GM21825 (cell line): ENCODE measurements around the gene CAMK2A.

Experiments
- ATAC-seq: cut with Tn5 transposase; IDR thresholded peaks from one replicate; pipeline ENCODE4 v1.9.1; 2021; ENCODE audit warnings: mild to moderate bottlenecking, moderate library complexity; ENCODE audit not compliant: unreplicated experiment

CAMK2A gene

DNA sequence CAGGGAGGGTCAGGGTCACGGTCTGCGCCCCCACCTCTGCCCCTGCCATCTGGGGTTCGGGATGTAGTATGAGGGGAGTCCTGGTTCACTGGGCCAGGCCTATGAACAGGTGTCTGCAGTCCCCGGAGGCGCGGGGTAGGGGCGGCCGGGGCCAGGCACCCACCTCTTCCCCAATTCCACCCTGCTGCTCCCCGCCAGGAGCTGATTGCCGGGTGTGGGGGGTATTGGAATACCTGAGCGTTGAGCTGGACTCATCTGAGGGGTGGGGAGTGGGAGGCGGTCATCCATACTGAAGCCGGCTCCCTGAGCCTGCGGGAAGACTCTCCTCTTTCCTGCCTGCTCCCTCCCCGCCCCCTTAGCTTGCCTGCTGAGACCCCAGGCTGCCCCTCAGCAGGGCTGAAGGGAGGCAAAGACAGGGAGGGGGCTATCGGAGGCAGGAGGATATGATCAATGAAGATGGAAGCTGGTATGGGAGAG lies 99.0 kb downstream of the CAMK2A start:
- ATAC-seq: no peak

DNA sequence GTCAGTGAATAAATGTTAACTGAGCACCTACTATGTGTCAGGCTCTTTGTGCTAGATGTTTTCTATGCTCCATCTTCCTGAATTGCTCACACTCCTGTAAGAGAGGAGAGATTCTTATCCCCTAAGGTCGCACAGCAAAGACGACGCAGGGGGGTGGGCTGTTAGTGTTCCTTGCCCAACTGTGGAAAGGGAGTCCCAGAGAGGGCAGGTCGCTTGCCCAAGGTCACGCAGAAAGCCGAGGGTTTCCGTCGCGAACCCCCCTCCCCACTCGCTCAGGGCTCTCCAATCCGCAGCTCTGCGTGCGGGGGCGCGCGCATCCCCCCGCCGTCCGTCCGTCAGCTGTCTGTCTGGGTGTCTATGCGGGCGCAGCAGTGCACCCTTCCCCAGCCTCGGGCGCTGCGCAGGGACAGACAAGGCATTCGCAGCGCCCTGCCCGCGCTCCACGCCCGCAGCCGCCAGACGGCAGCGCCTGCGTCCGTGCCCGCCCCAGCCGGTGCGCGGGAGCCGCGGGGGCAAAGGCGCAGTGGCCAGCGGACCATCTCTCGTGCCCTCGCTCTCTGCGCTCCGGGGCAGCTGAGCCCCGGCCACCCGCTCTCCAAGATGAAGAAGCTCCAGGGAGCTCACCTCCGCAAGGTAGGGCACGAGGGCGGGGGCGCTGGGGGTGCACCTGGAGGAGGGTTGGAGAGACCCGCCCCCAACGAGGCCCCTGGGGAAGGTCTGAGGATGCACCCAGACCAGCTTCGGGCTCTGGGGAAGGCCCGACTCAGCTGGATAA lies 99.7 kb downstream of the CAMK2A start, which contains the start of gene SLC6A7:
TSS of gene SLC6A7 (plus strand) at position 335 of the 775 bp plus-strand sequence. CDS start at position 601, 266 bp downstream.
- ATAC-seq: no peak

DNA sequence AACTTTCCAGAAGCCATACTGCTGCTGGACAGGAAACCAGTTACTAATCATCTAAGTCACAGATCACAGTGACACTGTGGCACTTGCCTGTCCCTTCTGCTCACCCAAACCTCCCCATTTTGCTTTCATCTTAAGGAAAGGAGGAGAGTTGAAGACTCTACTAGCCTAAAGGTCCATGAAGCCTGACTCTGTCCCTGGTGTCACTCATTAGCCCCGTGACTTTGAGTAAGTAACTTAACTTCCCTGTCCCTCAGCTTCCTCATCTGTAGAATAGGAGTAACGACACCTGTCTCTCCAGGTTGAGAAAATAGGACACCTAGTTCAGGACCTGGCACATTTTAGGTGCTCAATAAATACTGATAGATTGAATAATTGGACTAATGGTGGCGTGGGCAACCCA lies 100.2 kb downstream of the CAMK2A start:
- ATAC-seq: no peak

DNA sequence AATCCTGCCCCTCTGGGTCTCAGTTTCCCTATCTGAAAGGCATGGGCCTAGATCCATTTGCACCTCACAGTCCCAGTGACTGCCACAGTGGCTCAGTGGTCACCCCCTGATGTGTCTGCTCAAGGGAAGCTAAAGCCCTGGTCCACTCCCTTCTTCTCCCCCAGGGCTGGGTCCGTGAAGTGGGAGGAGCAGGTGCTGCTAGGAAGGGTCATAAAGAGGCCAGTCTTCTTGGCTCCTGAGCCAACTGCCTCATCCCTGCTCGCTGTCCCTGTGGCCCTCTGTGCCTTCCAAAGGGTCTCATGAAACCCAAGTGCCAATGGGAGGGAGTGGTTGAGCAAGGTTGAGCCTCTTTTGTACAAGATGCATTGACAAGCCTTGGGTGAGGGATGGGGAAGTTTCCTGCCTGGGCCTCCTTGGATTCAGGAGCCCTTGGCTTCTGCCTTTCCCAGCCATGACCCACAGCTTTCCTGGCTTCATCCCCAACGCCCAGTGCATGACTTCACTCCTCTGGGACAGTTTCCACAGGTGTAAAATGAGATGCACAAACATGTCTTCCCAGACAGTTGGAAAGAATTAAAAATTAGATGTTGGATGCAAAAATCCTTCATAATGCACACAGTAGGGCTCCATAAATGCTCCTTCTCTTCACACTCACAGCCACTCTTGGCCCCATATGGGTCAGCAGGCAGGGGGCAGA lies 101.3 kb downstream of the CAMK2A start:
- no peak for ATAC-seq

DNA sequence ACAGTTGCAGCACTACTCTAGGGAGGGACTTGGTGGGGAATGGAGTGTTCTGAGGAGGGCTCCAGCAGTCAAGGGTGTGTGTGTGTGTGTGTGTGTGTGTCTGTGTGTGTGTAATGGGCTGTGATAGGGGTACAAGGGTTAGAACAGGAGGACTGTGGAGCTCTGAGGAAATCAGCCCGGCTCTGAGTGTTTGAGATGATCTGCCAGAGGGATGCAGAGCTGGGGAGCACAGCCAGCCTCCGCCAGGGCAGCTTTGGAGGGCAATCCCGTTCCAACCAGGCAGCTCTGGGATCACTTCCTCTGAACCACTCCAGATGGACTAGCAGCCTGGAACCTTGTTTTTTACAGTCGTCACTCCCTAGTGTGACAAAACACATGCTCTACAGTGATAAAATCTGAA lies 102.7 kb downstream of the CAMK2A start:
- no peak for ATAC-seq

DNA sequence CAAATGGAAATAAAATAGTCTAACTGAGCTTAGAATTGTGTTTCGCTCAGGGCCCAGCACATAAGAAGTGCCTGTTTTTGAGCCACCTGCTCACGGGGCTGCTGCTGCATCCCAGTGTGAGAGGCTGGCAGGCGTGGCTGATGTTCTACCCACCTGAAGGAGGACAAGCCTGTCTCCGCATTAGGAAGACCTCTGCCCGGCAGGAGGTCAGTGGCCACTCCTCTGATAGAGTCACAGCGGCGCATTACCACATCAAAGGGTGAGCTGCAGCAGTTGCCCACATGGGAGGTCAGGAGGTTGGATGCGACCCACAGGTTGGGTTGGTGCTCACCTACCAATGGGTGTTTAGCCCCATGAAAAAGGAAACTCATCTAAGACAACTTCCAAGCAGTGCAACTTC lies 103.4 kb downstream of the CAMK2A start:
- ATAC-seq: no peak

DNA sequence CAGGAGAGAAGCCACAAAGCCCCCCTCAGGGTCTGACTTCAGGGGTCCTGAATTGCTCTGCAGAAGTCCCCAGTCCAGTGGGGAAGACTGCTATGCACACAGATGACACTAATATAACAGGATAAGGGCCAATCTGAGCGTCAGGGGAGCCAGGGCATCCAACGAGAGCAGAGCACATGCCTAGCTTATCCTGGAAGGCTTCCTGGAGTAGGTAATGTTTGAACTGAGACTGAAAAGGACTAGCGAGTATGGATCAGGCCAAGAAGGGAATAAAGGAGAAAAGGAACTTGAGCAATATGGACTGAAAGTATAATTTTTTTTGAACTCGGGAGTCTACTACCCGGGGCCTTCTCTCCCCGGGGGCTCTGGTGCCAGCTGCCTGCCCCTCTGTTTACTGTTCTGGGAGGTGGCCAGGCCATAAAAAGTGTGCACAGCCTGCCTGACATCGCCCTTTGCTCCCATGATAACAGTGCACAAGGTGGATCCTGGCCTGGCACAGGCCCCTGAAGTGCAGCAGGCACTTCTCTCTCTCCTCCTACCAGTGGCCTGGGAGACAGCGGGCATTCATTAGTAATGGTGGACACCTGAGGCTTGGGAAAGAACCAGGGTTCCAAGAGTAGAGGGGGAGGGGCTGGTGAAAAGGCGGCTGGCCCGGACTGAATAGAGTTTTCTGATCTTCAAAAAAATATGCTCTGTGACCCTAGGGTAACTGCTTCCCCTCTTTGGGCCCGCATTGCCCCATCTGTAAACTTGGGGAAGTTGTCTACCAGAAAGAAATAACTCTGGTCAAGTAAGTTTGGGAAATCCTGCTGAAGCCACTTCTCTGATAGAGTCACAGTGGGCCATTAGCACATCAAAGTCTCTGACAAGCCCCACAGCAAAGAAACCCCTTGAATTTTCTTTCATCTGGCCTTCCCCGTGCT lies 104.3 kb downstream of the CAMK2A start:
- ATAC-seq: no peak

DNA sequence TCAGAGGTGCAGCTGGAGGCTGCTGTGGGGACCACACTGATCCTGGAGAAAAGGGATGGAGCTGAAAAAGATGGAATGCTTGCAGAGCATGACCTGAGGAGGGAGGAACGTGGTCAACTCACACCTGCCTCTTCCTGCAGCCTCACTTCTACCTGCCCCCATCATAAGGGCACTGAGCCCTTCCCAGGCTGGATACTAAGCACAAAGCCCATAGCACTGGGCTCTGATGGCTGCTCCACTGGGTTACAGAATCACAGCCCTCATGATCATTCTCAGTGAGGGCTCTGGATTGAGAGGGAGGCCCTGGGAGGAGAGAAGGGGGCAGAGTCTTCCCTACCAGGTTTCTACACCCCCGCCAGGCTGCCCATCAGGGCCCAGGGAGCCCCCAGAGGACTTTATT lies 105.6 kb downstream of the CAMK2A start:
- no peak for ATAC-seq

DNA sequence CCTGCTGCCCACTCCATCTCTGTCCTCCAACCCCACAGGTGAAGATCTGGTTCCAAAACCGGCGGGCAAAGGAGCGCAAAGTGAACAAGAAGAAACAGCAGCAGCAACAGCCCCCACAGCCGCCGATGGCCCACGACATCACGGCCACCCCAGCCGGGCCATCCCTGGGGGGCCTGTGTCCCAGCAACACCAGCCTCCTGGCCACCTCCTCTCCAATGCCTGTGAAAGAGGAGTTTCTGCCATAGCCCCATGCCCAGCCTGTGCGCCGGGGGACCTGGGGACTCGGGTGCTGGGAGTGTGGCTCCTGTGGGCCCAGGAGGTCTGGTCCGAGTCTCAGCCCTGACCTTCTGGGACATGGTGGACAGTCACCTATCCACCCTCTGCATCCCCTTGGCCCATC lies 106.1 kb downstream of the CAMK2A start:
- ATAC-seq: no peak

DNA sequence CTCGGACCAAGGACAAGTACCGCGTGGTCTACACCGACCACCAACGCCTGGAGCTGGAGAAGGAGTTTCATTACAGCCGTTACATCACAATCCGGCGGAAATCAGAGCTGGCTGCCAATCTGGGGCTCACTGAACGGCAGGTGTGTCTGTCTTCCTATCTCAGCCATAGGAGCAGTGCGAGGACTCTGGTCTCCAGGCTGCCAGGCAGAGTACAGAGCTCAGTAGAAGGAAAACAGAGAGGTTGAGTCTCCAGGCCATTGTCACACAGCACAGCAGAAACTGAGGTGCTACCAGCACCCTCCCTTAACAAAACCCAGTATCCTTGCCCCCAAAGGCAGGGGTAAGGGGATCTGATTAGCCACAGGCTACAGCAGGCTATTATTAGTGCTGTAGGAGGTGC lies 106.8 kb downstream of the CAMK2A start:
- no peak for ATAC-seq

DNA sequence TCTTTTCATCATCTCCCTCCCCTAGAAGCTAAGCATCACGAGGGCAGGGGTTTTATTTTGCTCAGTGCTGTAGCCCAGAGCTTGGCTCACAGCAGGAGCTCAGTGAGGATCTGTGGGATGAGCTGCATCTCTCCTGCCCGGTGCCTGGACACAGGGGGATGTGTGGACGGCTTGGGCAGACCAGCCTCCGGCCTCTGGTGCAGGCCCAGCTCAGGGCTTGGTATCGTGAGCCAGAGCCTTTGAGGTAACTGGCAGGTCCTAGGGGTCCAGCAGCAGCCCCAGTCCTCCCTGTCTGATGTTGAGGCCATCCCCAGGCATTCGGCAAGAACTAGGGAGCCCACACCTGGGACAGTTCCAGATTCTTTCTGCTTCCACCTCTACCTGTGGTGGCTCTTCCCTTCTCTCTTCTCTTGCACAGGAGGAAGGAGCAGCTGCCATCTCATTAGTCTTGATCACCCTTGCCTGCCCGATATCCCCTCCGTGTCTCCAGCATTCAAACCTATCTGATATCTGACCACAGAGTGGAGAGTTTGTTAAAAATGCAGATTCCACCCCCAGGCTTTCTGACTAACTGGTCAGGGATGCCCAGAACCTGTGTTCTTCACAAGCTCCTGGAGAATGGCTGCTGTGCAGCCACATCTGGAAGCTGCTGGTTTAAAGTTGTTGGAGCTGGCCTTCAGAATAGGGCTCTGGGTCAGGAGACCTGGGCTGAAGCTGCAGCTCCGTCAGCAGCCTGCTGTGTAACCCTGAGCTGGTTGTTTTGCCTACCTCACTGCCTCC lies 107.6 kb downstream of the CAMK2A start:
- ATAC-seq: no peak

DNA sequence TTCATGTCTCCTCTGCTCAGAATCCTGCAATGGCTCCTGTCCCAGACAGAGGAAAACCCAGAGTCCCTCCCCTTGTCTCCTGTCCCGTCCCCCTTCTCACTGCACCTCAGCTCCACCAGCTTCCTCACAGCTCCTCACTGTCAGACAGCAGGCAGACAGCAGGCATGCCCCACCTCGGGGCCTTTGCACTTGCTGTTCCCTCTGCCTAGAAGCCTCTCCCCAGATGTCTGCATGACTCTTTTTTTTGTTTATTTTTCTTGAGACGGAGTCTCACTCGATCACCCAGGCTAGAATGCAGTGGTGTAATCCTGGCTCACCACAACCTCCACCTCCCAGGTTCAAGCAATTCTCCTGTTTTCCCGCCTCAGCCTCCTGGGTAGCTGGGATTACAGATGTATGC lies 108.5 kb downstream of the CAMK2A start:
- no peak for ATAC-seq

DNA sequence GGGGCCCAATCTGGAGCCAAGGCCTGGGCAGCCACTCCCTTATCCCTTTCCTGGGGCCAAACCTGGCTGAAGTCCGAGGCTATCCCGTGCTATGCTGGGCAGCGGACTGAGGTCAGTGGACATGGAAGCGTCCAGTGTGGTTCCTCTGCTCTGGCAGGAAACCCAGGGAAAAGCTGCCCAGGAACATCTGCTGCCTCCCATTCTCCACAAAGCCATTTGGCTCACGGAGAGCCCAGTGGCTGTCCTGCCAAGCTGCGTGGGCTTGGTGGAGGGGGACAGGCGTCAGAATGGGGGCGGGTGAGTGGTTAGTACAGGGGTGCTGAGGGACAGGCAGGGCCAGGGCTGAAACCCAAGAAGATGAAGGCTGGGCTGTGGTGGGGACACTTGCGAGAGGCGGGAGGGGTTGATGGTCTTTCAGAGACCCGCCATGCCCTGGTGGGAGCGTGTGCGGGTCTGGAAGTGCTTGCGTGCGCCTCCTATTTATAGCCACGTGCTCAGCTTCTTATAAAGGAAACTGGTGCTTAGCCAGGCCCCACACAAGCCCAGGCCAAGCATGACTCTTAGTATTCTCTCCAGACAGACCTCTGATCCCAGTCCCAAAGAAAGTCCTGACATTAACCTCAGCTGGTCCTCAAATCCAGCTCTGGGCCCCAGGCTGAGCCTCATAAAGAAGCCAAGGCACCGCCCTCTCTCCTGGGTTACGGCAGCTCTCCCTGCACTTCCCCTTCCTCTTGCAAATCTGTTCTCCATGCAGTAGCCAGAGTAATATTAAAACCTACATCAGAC lies 109.1 kb downstream of the CAMK2A start:
- no peak for ATAC-seq

DNA sequence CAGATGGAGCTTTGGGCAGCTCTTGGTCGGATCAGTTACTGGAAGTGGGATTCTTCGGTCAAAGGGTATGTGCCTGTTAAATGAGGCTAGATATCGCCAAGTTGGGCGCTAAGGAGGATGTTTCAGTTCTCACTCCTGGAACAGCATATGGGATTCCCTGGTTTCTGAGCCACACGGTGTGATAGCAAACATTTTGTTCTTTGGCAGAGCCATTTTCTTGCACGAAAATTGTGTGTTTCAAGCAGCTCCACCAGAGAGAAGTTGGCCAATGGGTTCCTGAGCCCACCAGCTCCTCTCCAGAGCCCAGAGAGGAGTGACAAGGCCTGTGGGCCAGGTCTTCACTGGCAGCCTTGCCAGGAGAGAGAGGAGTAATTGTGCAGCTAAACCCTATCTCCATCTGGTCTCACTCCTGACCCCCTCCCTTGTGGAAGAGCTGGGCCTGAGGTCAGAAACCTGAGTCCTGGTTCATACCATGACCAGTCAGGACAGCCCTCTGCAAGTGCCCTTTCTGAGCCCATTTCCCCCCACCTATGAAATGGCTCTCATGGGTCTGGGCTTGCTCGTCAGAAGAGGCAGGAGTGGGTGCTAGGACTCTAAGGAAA lies 110.5 kb downstream of the CAMK2A start:
- ATAC-seq: no peak

DNA sequence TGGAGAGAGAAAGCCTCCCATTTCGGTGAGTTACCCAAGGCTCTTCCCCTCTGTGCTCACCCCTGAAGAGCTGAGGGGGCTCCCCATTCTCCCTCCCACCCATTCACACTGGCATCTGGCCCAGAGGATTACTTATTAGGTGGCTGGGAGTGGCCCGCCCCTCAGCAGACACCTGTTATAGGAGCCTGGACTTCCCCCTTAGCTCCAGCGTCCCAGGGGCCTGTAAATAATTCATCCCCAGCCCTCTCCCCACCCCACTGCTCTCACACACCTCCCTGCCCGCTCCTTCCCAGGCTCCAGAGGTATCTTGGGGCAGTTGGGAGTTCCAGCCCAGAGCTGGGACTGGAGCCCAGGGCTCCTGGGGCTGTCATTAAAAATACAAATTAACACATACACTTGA lies 111.3 kb downstream of the CAMK2A start:
- no peak for ATAC-seq

DNA sequence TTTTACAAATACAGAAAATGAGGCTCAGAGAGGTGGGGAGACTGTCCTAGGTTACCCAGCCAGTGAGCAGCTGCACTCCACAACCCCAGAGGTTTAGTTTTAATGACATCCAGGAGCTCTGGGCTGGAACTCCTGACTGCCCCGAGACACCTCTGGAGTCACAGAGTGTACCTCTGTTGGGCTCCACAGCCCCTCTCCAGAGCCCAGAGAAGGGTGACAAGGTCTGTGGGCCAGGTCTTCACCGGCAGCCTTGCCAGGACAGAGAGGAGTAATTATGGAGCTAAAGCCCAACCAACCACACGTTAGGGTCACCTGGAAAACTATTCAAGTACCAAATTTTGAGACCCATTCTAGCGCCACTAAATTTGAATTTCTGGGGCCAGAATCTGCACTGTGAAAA lies 111.9 kb downstream of the CAMK2A start:
- ATAC-seq: no peak

DNA sequence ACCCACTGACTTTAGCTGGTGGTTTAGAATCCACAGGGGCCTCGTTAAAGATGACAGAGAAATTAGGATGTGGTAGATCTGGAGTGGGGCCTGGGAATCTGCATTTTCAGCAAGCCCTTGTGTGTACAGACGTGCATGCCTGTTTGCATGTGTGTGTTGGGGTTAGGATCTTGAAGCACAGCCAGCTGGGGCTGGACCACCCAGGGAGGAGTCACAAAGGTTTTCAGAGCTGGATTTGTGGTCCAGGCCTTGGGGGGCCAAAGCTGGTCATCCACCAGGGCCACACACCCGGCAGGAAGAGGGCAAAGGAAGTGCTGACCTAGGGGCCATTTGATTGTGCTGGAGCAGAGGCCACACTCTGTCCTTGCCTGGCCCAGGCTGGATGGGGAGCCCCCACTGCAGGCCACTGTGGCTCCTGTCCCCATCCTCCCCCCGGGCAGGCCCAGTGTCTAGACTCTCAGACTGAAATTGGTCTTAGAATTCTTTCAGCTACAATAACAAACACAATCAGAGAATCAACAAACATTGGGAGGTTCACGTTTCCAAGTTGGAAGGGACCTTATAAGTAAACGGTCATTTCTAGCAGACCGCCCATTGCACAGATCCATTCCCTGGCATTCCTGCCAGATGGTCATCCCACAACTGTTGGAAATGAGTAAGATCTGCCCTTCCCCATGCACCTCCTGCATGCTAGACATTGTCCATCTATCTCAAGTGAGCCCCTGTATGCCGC lies 112.7 kb downstream of the CAMK2A start:
- no peak for ATAC-seq

DNA sequence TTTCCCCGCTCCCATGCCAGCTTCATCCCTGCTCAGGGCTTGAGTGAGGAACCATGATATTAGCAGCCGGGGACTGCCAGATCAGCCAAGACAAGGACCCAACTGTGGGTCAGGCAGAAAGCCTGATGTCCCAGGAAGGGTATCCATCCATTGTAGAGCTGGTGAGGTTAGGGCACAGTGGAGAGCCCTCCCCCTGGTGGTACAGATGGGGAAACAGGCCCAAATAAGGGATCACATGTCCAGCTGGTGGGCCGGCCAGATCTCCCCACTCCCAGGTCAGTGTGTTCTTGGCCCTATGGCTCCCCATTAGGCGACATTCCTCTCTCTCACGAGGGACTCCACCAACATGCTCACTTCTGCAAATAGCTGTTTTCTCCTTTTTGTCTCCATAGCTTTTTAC lies 114.0 kb downstream of the CAMK2A start:
- no peak for ATAC-seq

DNA sequence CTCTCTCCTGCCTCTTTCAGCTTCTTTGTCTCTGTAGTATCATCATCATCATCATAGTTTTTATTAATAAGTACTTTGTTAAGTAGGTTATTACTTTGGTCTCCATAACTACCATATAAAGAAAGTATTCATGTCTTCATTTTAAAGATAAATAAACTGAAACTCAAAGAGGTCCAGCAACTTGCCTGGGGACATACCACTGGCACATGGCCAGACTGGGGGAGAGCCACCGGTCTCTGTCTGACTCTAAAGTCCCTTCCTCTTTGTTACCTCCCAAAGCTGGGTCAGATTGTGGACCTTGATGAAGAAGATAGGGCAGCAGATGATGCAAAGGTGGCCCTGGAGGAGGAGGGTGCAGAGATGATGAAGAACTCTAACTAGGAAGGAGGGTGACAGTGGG lies 114.5 kb downstream of the CAMK2A start:
- no peak for ATAC-seq
